ENCODE data around the gene CD109.

DNA sequence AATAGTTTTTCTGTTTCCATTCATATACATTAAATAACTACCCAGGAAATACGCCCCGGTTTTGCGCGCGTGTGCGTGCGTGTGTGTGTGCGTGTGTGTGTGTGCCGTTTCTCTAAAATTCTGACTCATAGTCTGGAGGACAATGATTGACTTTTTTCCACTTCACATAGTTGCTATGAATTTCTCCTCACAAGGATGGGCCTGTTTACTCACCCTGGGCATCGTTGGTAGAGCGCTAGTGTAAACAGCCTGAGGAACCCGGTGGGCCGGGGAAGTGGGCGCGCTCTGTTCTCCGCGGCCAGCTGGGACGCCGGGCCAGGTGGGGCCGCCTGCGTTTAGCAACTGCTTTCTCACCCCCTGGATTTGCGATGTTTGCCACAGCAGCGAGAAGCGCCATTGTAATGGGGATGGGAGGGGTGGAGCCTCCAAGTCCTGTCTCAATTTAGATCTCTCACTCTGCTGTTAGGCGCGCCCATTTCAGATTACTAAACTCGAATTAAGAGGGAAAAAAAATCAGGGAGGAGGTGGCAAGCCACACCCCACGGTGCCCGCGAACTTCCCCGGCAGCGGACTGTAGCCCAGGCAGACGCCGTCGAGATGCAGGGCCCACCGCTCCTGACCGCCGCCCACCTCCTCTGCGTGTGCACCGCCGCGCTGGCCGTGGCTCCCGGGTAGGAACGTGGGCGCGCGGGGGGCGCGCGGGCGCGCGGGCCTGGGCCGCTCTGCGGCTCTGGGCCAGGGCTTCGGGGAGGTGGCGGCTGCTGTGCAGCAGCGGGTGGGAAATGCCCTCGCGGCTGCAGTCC lies at the start of gene CD109:
- TF ChIP-seq, protein P1, sequence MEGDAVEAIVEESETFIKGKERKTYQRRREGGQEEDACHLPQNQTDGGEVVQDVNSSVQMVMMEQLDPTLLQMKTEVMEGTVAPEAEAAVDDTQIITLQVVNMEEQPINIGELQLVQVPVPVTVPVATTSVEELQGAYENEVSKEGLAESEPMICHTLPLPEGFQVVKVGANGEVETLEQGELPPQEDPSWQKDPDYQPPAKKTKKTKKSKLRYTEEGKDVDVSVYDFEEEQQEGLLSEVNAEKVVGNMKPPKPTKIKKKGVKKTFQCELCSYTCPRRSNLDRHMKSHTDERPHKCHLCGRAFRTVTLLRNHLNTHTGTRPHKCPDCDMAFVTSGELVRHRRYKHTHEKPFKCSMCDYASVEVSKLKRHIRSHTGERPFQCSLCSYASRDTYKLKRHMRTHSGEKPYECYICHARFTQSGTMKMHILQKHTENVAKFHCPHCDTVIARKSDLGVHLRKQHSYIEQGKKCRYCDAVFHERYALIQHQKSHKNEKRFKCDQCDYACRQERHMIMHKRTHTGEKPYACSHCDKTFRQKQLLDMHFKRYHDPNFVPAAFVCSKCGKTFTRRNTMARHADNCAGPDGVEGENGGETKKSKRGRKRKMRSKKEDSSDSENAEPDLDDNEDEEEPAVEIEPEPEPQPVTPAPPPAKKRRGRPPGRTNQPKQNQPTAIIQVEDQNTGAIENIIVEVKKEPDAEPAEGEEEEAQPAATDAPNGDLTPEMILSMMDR (IDR thresholded peaks at IDR 0.05), result no peak
- TF ChIP-seq, protein P2, sequence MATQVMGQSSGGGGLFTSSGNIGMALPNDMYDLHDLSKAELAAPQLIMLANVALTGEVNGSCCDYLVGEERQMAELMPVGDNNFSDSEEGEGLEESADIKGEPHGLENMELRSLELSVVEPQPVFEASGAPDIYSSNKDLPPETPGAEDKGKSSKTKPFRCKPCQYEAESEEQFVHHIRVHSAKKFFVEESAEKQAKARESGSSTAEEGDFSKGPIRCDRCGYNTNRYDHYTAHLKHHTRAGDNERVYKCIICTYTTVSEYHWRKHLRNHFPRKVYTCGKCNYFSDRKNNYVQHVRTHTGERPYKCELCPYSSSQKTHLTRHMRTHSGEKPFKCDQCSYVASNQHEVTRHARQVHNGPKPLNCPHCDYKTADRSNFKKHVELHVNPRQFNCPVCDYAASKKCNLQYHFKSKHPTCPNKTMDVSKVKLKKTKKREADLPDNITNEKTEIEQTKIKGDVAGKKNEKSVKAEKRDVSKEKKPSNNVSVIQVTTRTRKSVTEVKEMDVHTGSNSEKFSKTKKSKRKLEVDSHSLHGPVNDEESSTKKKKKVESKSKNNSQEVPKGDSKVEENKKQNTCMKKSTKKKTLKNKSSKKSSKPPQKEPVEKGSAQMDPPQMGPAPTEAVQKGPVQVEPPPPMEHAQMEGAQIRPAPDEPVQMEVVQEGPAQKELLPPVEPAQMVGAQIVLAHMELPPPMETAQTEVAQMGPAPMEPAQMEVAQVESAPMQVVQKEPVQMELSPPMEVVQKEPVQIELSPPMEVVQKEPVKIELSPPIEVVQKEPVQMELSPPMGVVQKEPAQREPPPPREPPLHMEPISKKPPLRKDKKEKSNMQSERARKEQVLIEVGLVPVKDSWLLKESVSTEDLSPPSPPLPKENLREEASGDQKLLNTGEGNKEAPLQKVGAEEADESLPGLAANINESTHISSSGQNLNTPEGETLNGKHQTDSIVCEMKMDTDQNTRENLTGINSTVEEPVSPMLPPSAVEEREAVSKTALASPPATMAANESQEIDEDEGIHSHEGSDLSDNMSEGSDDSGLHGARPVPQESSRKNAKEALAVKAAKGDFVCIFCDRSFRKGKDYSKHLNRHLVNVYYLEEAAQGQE (IDR thresholded peaks at IDR 0.05; ENCODE audit: insufficient read depth in 1 of 2, low read depth in 2 of 2, low read length in 1 of 2), result no peak
- TF ChIP-seq TCF7L2 (IDR thresholded peaks at IDR 0.05; ENCODE audit: low read depth, low read length) (no peak), POLR2AphosphoS5 (IDR thresholded peaks at IDR 0.05; ENCODE audit: low read depth, low read length) (peak; percentile 38; the same call in 1 of the 2 replicates)

All from Panc1 (cell line).